Subcutaneous adipose tissue (tissue), 4 donors: Measurements from ENCODE around the gene RUNX3. TPM values are rescaled to one million over a fixed set of nuclear protein-coding genes. Genes with fewer than 3 reads are reported as not detected.

Experiments used
- total RNA-seq, 4 donors: library from RNA; depleted of rRNA; stranded (reverse); fragments of >200 nt; gene quantifications; one replicate each; pipeline ENCODE4 v1.1.0, GENCODE V29; 2016
- TF ChIP-seq, protein P1 (sequence below): fragments of 450-650 bp; IDR thresholded peaks from one replicate; pipeline ENCODE4 v1.5.1; 2016; ENCODE audit warnings: low read depth, mild to moderate bottlenecking, control low read depth, antibody characterized with exemption, moderate library complexity

The RUNX3 gene
- total RNA-seq, 4 donors from 2014 or later, result 0.19 to 5.4 (median 3.0) TPM

DNA sequence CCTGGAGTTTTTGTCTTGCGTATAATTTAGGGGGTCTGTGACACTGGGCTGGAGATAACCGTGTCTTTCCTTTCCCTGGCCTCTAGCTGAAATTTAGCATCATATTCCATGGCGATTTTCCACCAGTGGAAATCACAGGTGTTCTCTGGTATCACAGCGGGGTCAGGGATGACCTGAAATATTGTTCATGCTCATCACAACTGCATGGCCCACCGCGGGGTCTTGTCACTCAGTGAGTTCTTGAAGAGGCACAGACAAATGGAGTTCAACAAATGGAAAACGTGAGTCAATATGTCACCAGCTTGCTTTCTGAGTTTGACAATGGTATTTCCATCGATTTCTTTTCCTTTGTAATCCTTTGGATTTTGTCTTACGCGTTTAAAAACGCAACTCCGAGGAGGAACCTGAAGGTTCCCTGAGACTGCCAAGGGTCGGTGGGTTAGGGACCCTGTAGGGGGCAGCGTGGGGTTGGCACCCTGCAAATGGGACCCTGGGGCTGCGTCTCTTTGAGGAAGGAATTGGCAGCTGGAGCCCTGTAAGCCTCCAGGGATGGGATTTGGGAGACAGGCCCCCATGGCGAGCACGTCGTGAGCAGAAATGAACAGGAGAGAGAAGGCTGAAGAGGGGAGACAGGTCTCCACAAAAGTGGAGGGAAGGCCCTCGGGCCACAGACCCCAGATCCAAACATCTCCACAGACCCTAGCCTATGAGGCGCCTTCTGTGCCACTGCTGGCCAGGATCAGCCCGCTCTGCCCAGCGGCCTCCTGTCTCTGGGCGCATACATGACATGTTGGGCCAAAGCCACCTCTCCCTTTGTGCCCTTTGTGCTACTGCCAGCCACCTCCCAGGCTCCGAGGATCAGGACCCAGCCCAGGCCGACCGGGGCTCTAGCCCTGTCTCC lies 32.1 kb upstream of the RUNX3 start:
- TF ChIP-seq, protein P1, sequence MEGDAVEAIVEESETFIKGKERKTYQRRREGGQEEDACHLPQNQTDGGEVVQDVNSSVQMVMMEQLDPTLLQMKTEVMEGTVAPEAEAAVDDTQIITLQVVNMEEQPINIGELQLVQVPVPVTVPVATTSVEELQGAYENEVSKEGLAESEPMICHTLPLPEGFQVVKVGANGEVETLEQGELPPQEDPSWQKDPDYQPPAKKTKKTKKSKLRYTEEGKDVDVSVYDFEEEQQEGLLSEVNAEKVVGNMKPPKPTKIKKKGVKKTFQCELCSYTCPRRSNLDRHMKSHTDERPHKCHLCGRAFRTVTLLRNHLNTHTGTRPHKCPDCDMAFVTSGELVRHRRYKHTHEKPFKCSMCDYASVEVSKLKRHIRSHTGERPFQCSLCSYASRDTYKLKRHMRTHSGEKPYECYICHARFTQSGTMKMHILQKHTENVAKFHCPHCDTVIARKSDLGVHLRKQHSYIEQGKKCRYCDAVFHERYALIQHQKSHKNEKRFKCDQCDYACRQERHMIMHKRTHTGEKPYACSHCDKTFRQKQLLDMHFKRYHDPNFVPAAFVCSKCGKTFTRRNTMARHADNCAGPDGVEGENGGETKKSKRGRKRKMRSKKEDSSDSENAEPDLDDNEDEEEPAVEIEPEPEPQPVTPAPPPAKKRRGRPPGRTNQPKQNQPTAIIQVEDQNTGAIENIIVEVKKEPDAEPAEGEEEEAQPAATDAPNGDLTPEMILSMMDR, result no peak

DNA sequence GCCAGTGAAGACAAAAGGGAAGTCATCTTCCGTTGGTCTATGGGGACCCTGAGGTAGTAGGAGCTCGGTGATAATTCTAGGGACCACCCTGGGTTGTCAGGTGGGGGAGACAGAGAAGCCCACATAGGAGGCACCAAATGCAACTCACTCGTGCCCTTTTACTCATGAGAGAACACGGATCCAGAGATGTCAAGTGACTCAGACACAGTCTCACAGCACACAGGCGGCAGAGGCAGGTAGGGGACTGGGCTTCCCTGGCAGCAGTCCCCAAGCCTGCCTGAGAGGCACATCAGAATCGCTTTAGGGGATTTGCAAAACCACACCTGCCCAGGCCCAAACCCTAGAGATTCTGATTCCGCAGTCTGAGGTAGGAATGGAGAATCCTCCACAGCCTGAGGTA lies 31.3 kb upstream of the RUNX3 start:
- TF ChIP-seq, protein P1, result no peak

DNA sequence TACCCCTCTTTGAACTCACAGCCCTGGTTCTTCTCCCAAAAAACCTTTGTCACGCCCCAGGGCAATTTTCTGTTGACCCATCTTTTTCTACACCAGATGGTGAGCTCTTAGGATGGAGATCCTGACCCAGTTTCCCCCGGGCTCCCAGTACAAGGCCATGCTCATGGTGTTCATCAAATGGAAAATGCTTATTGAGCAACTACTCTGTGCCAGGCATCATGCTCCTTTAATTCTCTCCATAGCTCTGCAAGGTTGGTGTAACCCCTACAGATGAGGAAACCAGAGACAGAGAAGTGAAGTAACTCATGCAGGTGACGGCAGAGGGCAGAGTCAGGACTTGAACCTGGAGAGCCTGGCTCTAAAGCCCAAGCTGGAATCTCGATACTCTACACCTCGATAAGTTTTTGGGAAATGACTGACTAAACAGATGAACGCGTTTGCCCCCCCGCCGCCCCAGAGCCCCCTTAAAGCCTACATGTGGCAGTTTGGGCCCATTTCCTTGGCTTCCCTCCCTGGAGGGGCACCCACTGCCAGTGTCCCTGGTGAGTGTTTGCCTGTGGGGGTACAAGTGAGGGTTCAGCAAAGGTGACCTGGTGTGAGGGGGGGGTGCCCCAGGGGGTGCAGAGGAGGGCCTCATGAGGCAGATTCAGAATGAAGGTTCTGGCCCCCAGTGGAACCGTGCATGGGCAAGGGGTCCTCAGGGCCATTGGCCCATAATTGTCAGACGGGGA lies 30.2 kb upstream of the RUNX3 start:
- TF ChIP-seq, protein P1, result no peak

DNA sequence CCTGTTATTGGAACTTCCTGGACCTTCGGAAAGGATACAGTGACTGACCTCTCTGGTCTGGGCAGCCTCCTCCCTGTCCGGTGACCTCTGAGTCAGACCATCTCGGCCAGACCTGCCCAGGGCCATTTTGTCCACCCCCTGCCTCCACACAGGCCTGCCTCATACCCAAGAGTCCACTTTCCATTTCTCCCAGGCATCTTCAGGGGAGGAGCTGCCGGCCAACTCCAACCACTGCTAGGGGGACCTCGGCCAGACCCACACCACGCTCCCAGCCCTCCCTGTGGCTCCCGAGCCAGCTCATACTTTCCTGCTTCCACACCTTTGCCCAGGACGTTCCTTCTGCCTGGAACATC lies 29.5 kb upstream of the RUNX3 start:
- TF ChIP-seq, protein P1, result no peak

DNA sequence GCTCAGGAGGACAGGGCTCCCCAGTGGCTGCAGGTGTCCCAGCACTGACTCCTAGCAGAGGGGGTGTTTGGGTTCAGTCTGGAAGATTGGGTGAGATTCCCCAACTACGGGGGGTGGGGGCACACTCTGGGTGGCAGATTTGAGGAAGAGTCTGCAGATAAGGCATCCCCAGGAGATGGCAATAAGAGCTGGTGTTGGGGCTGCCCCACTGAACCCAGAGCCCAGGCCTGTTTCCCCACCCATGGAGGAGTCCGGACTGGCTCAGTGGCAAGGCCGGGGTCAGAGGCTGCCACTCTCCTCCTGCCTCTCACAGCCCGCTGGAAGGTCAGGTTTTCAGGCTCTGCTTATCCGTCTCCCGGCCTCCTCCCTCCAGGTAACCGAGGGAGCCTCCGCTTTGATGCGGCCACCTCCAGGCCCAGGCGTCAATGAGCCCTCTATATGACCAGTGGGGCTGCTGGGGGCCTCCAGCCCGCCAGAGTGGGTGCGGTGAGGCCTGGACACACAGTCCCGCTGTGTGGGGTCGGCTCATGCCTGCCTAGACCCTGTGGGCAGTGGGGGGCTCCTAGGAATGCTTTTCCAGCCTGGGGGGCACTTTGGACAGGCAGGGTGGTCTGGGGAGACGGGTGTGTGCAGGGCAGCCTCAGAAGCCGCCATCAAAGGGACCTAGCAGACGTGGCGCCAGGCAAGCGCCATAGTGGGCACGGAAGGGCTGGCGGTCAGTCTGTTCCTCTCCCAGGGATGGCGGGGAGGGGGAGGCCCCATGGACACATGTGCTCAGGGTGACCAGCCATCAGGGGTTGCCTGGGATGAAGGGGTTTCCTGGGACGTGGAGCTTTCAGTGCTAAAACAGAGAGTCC lies 28.9 kb upstream of the RUNX3 start:
- TF ChIP-seq, protein P1, result no peak

DNA sequence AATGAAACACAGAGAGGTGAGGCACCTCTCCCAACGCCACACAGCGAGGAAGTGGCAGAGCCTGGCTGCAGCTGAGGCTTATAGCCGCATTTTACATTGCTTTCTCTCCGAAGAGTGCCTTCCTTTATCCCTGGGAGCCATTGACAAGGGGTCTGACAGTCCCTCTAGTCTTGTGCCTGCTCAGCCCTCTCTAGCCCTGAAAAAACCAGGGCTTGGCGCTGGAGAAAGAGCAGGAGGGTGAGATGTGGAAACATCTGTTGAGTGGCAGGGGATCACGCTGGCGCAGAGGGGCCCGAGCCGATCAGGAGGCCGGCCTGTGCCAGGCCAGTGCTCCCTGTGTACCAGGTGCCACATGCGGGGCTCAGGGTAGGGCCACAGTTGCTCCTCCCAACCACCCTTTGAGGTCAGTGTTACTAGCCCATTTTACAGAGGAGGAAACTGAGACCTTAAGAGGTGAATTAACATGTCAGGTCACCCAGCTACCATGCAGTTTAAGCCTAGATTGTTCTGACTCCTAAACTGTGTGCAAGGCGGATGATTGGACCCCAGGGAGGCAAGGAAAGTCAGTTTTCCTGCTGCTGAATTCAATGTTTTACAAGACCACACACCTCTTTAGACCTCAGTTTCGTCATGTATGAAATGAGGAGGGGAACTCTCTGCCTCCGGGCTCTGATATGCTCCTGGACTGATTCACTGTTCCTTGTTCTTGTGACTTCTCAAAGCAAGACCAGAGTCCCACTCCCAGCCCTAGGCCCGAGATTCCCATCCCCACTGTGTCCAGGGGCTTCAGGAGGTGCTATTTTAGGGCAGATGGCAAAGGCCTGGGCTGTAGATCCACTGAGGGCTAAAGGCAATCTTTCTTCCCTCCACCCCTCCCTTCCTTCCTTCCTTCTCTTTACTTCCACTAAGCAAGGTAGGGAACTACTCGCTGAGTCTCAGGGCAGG lies 28.0 kb upstream of the RUNX3 start:
- TF ChIP-seq, protein P1, result no peak
